ENCODE data around the gene MBD1.

Gene MBD1

GRCh38 chr18:50320719-50321118 is 39.4 kb upstream of the MBD1 start:
- Histone ChIP-seq H4K20me1 (ENCODE audit: insufficient read depth, low read length) (no peaks in the 10 kb centered on the region), H3F3A (ENCODE audit: insufficient read depth, low read length) (peaks cover 7% of the 10 kb centered on the region), H3K4me3 (ENCODE audit: low read length) (peak overlapping the region; percentile 43), H3K9me3 (replicated peaks; ENCODE audit: insufficient read depth, low read length) (no peaks in the 10 kb centered on the region), H3K36me3 (replicated peaks; ENCODE audit: insufficient read depth, low read length) (no peaks in the 10 kb centered on the region), H3K9ac (ENCODE audit: low read length) (no peak overlapping the region; the same call in 1 of the 2 replicates), H2AFZ (ENCODE audit: low read length) (peak overlapping the region; percentile 45; the same call in 1 of the 2 replicates), H3K4me2 (ENCODE audit: low read depth, low read length) (peak overlapping the region; percentile 49), H3K9me2 (replicated peaks; ENCODE audit: insufficient read depth, low read length) (no peaks in the 10 kb centered on the region), H3K4me1 (ENCODE audit: low read length) (peaks cover 23% of the 10 kb centered on the region), H3K27ac (ENCODE audit: low read length) (peak overlapping the region; percentile 37; the same call in 1 of the 2 replicates), H3K27me3 (replicated peaks; ENCODE audit: insufficient read depth, low read length) (no peaks in the 10 kb centered on the region), H3K79me2 (ENCODE audit: low read length) (no peaks in the 10 kb centered on the region)
- peak; percentile 42 for DNase-seq
- no peak for TF ChIP-seq CTCF (IDR thresholded peaks at IDR 0.05; ENCODE audit: low read length)
- no peak for TF ChIP-seq EZH2 (optimal IDR thresholded peaks at IDR 0.05; ENCODE audit: low read depth, low read length)
- TF ChIP-seq EZH2phosphoT487 (IDR thresholded peaks at IDR 0.05; ENCODE audit: low read length) = no peak

GRCh38 chr18:50315100-50315871 is 34.0 kb upstream of the MBD1 start:
- Histone ChIP-seq H2AFZ (ENCODE audit: low read length) (peak overlapping the region; percentile 39; the same call in 1 of the 2 replicates), H3K4me2 (ENCODE audit: low read depth, low read length) (peak overlapping the region; percentile 60), H3K79me2 (ENCODE audit: low read length) (no peaks in the 10 kb centered on the region), H4K20me1 (ENCODE audit: insufficient read depth, low read length) (no peaks in the 10 kb centered on the region), H3K9me2 (replicated peaks; ENCODE audit: insufficient read depth, low read length) (no peaks in the 10 kb centered on the region), H3K9ac (ENCODE audit: low read length) (peak overlapping the region; percentile 18; the same call in 1 of the 2 replicates), H3K27me3 (replicated peaks; ENCODE audit: insufficient read depth, low read length) (no peaks in the 10 kb centered on the region), H3K27ac (ENCODE audit: low read length) (peak overlapping the region; percentile 97), H3K4me3 (ENCODE audit: low read length) (peak overlapping the region; percentile 21), H3K36me3 (replicated peaks; ENCODE audit: insufficient read depth, low read length) (no peaks in the 10 kb centered on the region), H3F3A (ENCODE audit: insufficient read depth, low read length) (peaks cover 43% of the 10 kb centered on the region), H3K9me3 (replicated peaks; ENCODE audit: insufficient read depth, low read length) (no peaks in the 10 kb centered on the region), H3K4me1 (ENCODE audit: low read length) (peaks cover 62% of the 10 kb centered on the region)
- TF ChIP-seq EZH2phosphoT487 (IDR thresholded peaks at IDR 0.05; ENCODE audit: low read length) = no peak
- no peak for TF ChIP-seq EZH2 (optimal IDR thresholded peaks at IDR 0.05; ENCODE audit: low read depth, low read length)
- no peak for TF ChIP-seq CTCF (IDR thresholded peaks at IDR 0.05; ENCODE audit: low read length)
- peak; percentile 80 for DNase-seq

- Histone ChIP-seq H4K20me1 (ENCODE audit: insufficient read depth, low read length) (no peaks in the 10 kb centered on the region), H3F3A (ENCODE audit: insufficient read depth, low read length) (peaks cover 43% of the 10 kb centered on the region), H3K4me1 (ENCODE audit: low read length) (peaks cover 59% of the 10 kb centered on the region), H3K4me3 (ENCODE audit: low read length) (no peak overlapping the region), H3K4me2 (ENCODE audit: low read depth, low read length) (0 out of 2 replicates have a peak overlapping the region, but pooled peaks have one; percentile 60), H3K79me2 (ENCODE audit: low read length) (no peaks in the 10 kb centered on the region), H3K36me3 (replicated peaks; ENCODE audit: insufficient read depth, low read length) (no peaks in the 10 kb centered on the region), H2AFZ (ENCODE audit: low read length) (0 out of 2 replicates have a peak overlapping the region, but pooled peaks have one; percentile 11), H3K27ac (ENCODE audit: low read length) (peak overlapping the region; percentile 97; the same call in 1 of the 2 replicates), H3K9me2 (replicated peaks; ENCODE audit: insufficient read depth, low read length) (no peaks in the 10 kb centered on the region), H3K27me3 (replicated peaks; ENCODE audit: insufficient read depth, low read length) (no peaks in the 10 kb centered on the region), H3K9me3 (replicated peaks; ENCODE audit: insufficient read depth, low read length) (no peaks in the 10 kb centered on the region), H3K9ac (ENCODE audit: low read length) (no peak overlapping the region)
- TF ChIP-seq EZH2 (optimal IDR thresholded peaks at IDR 0.05; ENCODE audit: low read depth, low read length) (no peak), EZH2phosphoT487 (IDR thresholded peaks at IDR 0.05; ENCODE audit: low read length) (no peak), CTCF (IDR thresholded peaks at IDR 0.05; ENCODE audit: low read length) (no peak)
- no peak for DNase-seq
Measured at GRCh38 chr18:50313873-50314460, 32.6 kb upstream of the MBD1 start.
